DMS79 treated with DMSO at 0.1 percent for 48 hours (cell line): ENCODE measurements around the gene PTF1A.
"Not testable (repeated sequence)": the region's sequence is repeated elsewhere in the genome, so short reads cannot be mapped to it uniquely, and the experiment has no call there.

Source experiments
- DNase-seq: peaks from one replicate; lab custom pipeline; 2025; lab: John Stamatoyannopoulos, UW

PTF1A gene

DNA sequence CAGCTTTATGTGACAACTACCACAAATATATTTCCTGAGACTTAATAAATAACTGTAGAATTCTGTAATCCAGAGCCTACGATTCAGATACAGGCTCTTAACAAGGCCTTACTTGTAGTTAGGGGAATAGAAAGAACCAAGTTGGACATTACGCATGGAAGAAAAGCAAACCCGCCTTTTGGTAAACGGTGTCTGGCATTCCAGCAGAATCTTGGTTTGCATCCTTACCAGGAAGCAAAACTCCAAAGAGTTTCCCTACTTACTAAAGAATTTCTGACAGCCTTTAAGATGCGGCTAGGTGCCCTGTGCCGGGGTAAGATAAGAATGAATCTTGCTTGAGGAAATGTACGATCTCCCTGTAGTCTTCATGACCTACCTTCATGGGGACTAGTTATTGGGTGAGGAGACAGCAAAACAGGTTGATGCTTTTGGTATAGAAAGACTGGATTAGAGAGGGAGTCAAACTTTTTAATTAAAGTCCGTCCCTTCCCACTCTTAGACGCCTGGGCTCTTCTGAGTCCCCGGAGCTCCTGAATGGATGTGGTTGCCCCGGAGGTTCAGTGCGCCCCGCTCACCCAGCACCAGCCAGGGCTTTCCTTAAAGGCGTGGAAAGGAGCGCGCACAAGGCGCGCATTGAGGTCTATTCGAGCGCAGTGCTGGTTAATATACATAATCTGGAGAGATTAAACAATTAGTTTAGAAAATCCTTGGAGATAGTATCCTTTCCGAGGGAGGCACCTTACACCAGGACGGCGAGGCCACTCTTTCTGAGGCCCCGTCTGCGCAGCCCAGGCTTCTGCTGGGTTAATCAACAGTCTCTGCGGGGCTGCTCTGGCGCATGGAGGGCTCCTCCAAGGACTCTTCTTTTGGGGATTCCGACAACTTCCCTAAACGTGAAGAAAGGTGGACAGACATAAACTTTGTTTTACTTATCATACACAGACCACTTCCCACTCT, 11.5 kb downstream of the PTF1A start:
- no peak for DNase-seq

DNA sequence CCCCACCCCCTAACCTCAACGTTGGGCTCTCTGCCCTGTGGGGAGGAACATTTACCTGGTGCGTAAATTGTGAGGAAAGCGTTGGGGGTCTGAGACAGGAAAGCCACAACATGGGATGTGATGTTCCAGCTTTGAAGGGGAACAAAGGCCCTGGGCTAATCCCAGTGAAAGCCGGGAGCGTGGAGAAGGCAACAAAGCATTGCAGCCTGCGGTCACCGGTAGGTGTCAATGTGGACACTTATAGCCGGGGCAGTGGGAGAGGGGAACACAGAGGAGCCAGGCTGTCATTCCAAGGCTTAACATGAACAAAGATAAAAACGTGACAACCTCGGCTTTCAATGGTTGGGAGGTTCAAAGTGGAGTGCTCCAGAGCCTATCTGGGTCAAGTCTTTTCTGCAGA, 12.7 kb downstream of the PTF1A start:
- no peak for DNase-seq

DNA sequence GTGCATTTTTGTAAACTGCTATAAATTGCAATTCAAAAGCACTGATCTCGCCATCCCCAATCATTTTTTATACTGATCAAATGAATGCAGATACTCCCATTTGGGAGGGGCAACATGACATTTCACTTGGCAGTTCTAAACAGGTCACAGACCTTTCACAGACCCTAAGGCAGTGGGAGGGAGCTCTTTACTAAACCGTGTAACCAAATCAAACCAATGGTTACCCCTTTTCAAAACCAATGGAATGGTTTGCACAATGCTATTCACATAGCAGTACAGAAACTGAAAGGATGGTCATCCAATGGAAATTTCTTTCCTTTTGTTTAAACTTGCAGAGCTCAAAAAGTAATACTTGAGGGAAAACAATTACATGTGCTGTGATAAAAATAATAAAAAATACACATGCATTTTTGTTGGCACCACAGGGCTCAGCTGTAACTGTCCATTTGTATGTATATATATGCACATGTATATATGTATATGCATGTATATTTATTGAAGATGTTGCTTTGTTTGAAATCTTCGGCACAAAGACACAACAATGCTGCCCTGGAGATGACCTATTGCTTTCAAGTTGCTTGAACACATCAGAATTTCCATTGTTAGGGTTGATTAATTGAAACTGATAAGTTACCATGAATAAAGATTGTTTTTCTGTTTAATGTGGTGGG, 14.0 kb downstream of the PTF1A start:
- no peak for DNase-seq

DNA sequence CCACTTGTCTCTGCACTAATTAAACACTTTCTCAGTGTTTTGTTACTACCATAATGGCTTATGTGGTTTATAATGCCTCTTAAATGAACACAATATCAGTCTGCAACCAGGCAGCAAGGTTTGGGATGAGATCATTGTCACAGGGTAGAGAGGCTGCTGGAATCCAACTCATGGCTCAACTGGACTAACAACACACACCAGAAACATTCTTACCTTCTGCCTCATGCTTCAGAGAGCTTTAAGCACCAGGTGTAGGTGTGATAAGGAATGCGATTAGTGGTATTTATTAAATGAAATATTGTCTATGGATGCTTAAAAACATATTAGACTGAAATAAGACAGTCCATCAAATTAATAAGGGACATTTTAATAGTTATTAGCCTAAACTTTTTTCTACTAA, 25.4 kb downstream of the PTF1A start:
- DNase-seq = no peak

DNA sequence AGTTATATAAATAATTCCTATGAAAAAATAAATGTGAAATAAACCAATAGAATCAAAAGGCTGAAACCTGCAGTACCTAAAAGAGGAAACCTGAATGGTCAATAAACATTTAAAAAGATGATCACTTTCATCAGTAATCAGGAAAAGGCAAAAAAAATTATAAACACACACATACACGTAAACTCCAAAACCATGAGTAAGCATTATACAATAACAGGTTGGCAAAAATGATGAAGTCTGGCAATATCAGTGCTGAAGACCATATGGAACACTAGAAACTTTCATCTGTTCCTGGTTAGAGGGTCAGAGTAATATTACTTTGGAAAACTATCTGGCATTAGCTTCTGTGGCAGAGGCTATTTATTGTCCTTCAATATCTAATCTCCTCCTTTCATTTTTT, 38.5 kb downstream of the PTF1A start:
- DNase-seq = no peak

DNA sequence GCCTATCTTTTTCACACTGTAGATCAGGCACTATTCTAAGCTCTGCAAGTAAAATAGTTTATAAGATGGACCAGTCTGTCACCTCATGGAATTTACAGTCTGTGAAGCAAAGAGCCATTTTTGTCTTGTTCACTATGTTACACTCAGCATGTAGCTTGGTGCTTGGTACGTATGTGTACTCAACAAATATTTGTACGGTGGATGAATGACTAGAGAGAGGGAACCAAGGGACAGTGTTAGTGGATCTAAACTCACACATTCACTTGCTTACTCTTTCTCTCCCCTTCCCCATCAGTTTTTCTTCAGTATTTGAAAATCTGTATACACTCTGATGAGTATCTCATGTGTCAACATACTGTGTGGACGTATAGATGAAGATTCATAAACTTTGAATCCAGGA, 45.9 kb downstream of the PTF1A start:
- DNase-seq = no peak

DNA sequence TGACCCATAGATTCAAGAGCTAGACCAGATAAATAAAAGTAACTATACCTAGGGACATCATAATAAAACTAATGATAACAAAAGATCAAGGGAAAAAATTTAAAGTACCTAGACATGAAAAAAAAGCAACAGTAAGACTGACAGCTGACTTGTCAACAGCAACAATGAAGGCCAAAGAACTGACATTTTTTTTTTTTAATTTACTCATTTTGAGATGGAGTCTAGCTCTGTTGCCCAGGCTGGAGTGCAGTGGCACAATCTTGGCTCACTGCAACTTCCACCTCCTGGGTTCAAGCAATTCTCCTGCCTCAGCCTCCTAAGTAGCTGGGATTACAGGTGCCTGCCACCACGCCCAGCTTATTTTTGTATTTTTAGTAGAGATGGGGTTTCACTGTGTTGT, 49.7 kb downstream of the PTF1A start:
- DNase-seq = not testable (repeated sequence)
